GM21619 (cell line): Measurements from ENCODE around the gene SIT1.
"Not testable (repeated sequence)": the region's sequence is repeated elsewhere in the genome, so short reads cannot be mapped to it uniquely, and the experiment has no call there.

ENCODE experiments used
- ATAC-seq: cut with Tn5 transposase; IDR thresholded peaks from one replicate; pipeline ENCODE4 v1.9.1; 2021; ENCODE audit not compliant: unreplicated experiment

The SIT1 gene

GRCh38 chr9:35660966-35661415 lies 10.3 kb upstream of the SIT1 start:
- no peak for ATAC-seq

GRCh38 chr9:35659340-35659739 lies 8.6 kb upstream of the SIT1 start:
- ATAC-seq = no peak

GRCh38 chr9:35658968-35659220 lies 8.2 kb upstream of the SIT1 start:
- ATAC-seq = no peak

GRCh38 chr9:35658137-35658967 lies 7.6 kb upstream of the SIT1 start, which contains the start of gene CCDC107:
Gene CCDC107 (plus strand): TSS chr9:35658292. CDS start chr9:35658380, 88 bp downstream.
- ATAC-seq = peak; percentile 43

GRCh38 chr9:35657546-35658136 lies 6.9 kb upstream of the SIT1 start, which contains the start of gene RMRP:
Gene RMRP (minus strand): TSS chr9:35658019.
- ATAC-seq = peak; percentile 87

GRCh38 chr9:35656831-35657545 lies 6.3 kb upstream of the SIT1 start:
- ATAC-seq = no peak

- ATAC-seq = no peak
Measured at GRCh38 chr9:35656348-35656747, 5.6 kb upstream of the SIT1 start.

DNA sequence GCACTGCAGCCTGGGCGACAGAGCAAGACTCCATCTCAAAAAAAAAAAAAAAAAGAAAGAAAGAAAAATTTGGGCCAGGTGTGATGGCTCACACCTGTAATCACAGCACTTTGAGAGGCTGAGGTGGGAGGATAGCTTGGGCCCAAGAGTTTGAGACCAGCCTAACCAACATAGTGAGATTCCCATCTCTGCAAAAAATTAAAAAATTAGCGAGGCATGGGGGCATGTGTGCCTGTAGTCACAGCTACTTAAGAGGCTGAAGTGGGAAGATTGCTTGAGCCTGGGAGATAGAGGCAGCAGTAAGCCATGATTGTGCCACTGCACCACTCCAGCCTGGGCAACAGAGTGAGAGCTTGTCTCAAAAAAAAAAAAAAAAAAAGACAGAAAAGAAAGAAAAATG lies 2.9 kb upstream of the SIT1 start:
- ATAC-seq = no peak

DNA sequence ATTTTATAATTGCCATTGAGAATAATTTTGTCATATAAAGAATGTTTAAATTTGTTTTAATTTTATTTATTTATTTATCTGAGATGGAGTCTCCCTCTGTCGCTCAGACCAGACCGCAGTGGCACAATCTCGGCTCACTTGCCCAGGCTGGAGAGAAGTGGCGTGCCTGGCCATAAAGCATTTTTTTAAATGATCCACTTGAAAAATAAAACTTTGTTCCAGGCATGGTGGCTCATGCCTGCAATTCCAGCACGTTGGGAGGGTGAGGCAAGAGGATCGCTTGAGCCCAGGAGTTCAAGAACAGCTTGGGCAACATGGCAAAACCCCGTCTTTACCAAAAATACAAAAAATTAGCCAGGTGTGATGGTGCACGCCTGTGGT lies 2.1 kb upstream of the SIT1 start:
- no peak for ATAC-seq

DNA sequence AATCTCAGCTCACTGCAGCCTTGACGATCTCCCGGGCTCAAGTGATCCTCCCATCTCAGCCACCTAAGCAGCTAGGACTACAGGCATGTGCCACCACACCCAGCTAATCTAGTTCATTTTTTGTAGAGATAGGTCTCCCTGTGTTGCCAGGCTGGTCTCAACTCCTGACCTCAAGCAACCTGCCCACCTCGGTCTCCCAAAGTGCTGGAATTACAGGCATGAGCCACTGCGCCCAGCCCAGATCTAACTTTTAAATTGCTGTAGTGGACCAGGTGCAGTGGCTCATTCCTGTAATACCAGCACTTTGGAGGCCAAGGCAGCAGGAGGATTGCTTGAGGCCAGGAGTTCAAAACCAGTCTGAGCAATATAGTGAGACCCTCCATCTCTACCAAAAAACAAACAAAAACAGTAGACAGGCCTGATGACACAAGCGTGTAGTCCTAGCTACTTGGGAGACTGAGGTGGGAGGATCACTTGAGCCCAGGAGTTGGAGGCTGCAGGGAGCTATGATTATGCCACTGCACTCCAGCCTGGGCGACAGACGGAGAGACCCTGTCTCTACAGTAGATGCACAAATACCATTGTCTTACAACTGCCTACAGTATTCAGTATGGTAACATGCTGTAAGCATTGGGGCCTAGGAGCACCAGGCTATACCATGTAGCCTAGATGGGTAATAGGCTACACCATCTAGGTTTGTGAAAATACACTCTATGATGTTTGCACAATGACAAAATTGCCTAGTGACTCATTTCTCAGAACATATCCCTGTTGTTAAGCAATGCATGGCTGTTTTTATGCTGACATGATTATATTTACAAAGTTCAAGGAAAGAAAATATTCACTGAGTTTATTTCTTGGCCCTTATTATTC lies 1.5 kb upstream of the SIT1 start:
- no peak for ATAC-seq

DNA sequence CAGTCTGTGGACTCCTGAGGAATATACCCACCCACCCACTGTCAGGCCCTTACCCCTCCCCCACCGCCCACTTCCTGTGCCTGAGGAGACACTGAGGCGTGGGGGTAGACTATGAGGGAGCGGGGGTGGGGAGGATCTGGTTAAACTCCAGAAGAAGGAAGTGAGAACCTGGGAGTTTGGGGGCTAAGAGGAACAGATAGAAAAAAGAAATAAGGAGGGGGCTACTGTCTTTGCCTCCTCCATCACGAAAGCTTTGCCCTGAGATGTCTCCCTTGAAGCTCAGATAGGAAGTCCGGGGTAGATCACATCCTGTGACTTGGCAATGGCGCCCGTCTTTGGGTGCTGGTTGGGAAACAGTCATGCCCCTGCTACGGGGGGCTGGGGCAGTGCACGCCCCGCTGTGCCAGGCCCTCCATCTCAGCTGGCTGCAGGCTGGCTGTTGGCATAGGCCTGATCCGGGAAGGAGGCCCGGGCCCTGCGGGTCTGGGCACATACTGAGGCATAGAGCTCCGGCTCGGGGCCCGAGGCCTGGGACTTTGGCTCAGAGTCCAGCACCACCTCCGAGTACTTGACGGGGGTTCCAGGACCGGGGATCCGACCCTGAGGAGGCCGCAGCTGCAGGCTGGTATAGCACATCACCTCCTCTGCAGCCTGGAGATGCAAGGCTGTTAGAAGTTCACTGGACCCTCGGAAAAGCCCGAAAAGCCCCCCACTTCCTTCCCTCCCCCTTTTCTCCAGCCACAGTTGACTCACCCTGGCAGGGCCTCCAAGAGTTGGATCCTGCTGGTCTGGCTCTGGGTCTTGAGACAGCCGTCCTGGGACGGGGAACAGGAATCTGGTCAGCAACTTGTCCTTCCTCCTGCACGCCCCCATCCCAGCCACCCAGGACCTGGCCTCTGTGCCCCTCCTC lies 1.0 kb downstream of the SIT1 start:
- no peak for ATAC-seq

DNA sequence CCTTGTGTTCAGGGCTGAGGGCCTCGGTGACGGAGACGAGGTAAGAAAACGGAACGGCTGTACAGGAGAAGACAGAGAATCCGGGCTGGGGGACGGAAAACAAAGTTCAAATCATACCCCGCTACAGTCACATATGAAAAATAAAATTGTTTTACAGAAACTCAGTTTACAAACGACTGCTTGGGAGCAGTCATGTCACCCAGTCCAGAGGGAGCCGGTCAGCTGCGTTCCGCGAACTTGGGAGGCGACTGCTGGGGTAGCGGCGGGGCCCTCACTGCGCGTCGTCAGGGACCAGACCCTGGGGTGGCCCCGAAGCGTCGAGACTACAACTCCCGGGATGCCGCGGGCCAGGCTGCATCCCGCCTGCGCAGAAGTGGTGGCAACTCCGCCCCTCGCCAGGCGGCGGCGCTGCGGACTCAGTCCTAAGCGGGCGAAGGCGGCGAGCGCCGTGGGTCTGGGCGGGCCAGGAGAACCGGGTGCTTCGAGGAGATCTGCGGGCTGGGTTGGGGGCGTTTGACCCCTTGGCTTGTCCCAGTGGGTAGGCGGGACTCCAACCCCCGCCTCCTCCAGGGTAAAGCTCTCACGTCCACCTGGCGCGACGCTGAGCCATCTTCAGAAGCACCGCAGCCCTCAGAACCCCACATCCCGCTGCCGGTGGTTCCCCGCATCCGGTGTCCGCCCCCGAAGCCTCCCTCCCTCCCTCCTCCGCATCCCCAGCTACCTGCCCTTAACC lies 4.0 kb downstream of the SIT1 start:
- ATAC-seq = peak; percentile 75

- ATAC-seq = no peak
Measured at GRCh38 chr9:35646153-35646532, 4.6 kb downstream of the SIT1 start.

- not testable (repeated sequence) for ATAC-seq
Measured at GRCh38 chr9:35645736-35646135, 5.0 kb downstream of the SIT1 start.

- ATAC-seq = no peak
Measured at GRCh38 chr9:35643046-35643445, 7.7 kb downstream of the SIT1 start.

DNA sequence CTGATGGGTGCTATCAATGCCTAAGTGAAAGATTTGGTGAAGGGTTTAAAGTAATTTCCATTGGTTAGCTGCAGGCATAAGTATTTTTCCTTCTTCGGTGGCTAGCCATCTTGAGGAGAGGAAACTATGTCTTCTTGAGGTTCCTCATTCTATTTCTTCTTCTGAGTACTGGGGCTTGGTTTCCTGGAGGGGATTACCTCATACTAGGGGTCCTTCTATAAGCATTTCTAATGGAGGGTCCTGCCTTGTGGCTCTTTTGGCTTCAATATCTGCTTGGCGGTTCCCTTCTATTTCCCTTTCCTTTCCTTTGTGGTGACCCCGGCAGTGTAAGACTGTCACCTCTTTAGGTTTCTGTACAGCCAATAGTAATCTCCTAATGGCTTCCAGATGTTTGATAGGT lies 9.3 kb downstream of the SIT1 start:
- ATAC-seq = not testable (repeated sequence)

- not testable (repeated sequence) for ATAC-seq
Measured at GRCh38 chr9:35640431-35640830, 10.3 kb downstream of the SIT1 start.

DNA sequence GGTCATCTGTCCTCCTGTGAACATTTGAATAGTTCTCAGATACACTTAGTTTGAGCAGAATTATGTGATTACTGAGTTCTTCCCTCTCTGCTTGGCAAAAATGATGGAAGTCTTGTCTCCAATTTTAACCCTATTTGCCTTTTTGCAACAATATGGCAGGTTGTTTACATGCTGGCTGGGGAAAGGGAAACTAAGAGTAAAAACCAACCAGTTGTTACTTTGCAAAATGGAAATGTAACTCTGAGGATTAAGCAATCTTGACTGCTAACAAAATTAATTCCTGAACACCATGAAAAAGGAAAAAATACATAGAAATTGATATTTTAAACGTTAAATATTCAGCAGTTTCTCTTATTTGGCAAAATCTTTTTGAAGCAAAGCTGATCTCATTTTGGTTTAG lies 11.1 kb downstream of the SIT1 start:
- ATAC-seq = no peak

DNA sequence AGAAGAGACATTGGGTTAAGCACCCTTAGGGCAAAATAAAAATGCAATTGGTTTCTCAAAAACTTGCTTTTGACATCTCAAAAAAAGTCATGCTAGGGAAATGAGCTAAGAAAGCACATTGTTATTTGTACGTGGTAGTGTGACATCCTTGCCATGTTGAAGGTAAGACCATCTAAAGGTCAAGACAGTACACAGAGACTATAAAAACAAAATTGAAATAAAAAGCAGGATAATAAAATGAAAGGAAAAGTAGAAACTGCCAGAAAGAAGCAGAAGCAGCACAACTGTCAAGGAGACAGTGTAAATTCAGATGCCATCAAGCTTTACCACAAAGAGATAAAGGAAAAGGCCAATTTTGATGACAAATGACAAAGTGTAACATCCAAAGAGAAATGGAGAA lies 11.5 kb downstream of the SIT1 start:
- not testable (repeated sequence) for ATAC-seq
